Esophagus muscularis mucosa (tissue), 3 donors: ENCODE measurements around the gene PRDX3.
"Not testable (repeated sequence)": the region's sequence is repeated elsewhere in the genome, so short reads cannot be mapped to it uniquely, and the experiment has no call there.

Experiments
- POLR2A ChIP-seq: fragments of 450-650 bp; IDR thresholded peaks from one replicate; pipeline ENCODE4 v1.6.1; 2017; ENCODE audit warnings: antibody characterized with exemption, moderate library complexity, mild to moderate bottlenecking, low read depth
- POLR2AphosphoS5 ChIP-seq, 2 donors: sonication (generic); formaldehyde crosslinking; IDR thresholded peaks; one replicate each; pipeline ENCODE4 v1.6.1; 2017; ENCODE audit warnings: antibody characterized with exemption in 2 of 2
- TF ChIP-seq, protein P1 (sequence below), 3 experiments: fragments of 200-600 bp in 2 of 3; fragments of 450-650 bp in 1 of 3; sonication (generic) in 2 of 3; IDR thresholded peaks; one replicate each; pipeline ENCODE4 v1.5.1; 2017 to 2019; ENCODE audit warnings: antibody characterized with exemption in 3 of 3, mild to moderate bottlenecking in 2 of 3, moderate library complexity in 1 of 3

DNA sequence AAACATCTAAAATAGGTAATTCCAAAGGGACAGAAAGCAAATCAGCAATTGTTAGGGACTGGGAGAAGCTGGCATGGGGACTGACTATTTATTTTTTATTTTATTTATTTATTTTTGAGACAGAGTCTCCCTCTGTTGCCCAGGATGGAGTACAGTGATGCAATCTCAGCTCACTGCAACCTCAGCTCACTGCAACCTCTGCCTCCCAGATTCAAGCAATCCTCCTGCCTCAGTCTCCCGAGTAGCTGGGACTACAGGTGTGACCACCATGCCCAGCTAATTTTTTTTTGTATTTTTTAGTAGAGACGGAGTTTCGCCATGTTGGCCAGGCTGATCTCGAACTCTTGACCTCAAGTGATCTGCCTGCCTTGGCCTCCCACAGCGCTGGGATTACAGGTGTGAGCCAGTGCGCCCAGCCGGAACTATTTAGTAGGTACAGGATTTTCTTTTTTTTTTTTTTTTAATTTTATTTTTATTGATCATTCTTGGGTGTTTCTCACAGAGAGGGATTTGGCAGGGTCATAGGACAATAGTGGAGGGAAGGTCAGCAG, 2.3 kb upstream of the PRDX3 start:
- TF ChIP-seq, protein P1, sequence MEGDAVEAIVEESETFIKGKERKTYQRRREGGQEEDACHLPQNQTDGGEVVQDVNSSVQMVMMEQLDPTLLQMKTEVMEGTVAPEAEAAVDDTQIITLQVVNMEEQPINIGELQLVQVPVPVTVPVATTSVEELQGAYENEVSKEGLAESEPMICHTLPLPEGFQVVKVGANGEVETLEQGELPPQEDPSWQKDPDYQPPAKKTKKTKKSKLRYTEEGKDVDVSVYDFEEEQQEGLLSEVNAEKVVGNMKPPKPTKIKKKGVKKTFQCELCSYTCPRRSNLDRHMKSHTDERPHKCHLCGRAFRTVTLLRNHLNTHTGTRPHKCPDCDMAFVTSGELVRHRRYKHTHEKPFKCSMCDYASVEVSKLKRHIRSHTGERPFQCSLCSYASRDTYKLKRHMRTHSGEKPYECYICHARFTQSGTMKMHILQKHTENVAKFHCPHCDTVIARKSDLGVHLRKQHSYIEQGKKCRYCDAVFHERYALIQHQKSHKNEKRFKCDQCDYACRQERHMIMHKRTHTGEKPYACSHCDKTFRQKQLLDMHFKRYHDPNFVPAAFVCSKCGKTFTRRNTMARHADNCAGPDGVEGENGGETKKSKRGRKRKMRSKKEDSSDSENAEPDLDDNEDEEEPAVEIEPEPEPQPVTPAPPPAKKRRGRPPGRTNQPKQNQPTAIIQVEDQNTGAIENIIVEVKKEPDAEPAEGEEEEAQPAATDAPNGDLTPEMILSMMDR (IDR thresholded peaks at IDR 0.05) = not testable (repeated sequence)
- TF ChIP-seq POLR2AphosphoS5 (IDR thresholded peaks at IDR 0.05); POLR2A: not testable (repeated sequence)
